GM21528 (cell line): ENCODE results near the gene L2HGDH.

ENCODE experiments used
- ATAC-seq: cut with Tn5 transposase; IDR thresholded peaks from one replicate; pipeline ENCODE4 v1.9.1; 2021; ENCODE audit warnings: mild to moderate bottlenecking, moderate library complexity; ENCODE audit not compliant: unreplicated experiment, low FRiP score

Gene L2HGDH

DNA sequence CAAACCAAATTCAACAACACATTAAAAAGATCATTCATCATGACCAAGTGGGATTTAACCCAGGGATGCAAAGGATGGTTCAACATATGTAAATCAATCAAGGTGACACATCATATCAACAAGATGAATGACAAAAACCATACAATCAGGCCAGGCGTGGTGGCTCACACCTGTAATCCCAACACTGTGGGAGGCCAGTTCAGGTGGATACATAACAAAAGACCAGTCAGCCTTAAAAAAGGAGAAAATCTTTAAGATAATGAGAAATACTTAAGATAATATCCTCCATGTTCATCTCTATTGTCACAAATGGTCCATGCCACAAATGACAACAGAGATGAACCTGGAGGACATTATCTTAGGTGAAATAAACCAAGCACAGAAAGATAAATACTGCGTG is 12.4 kb downstream of the L2HGDH start:
- ATAC-seq = no peak

- ATAC-seq = no peak
Measured at GRCh38 chr14:50290306-50290705, 21.7 kb downstream of the L2HGDH start.

GRCh38 chr14:50288146-50288545 is 23.9 kb downstream of the L2HGDH start:
- ATAC-seq = no peak

DNA sequence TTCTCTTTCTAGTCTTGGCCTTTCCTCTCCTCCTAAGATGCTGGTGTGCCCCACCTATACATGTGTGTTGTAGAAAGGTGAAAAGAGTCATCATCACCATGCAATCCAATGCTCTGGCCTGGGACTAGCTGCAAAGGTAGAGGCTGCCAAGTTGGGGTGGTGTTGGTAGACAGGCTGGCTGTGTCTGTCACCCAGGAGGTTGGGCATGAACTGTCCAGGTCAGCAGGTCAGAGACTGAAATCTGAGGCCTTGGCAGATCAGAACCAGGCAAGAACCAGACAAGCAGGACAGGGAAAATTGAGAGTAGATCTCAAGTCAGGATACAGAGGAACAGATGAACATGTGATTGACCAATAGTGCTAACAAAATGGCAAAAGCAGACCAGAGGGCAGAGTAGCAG is 26.2 kb downstream of the L2HGDH start:
- no peak for ATAC-seq

DNA sequence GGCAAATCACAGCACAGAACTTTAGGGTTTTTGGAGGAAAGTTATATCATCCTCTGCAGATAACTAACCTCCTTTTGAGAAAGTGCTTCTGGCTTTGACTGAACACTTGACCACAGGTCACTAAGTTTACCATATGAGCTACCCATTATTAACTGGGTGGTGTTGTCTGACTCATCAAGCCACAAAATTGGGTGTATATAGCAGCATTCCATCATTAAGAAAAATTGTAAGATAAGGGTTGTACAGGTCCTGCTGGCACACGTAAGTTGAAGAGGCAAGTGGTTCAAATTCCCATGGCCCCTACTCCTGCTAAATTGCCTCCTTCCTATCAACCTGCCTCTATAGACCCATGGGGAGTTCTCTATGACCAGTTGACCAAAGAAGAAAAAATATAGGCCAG is 39.5 kb downstream of the L2HGDH start:
- no peak for ATAC-seq

- no peak for ATAC-seq
Measured at GRCh38 chr14:50270932-50271331, 41.1 kb downstream of the L2HGDH start.

GRCh38 chr14:50265029-50265428 is 47.0 kb downstream of the L2HGDH start:
- no peak for ATAC-seq

DNA sequence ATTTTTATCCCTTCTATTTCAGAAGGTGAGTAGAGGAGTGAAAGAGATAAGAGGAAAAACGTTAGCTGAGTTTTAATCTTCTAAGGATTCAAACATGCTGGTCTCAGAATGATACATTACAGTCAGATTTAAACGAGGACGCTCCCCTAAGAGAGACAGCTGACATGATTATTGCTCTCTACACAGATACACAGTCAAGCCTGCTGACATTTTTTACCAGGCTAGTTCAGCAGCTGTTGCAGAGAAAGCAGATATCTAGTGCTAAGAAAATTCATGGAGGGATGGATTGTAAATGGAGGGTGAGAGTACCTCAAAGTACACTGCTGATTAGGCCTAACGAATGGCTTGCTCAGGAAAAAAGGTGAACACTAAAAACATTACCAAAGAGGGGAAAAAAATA is 48.7 kb downstream of the L2HGDH start:
- ATAC-seq = no peak

- no peak for ATAC-seq
Measured at GRCh38 chr14:50262865-50263264, 49.2 kb downstream of the L2HGDH start.

- no peak for ATAC-seq
Measured at GRCh38 chr14:50260511-50260910, 51.5 kb downstream of the L2HGDH start.

DNA sequence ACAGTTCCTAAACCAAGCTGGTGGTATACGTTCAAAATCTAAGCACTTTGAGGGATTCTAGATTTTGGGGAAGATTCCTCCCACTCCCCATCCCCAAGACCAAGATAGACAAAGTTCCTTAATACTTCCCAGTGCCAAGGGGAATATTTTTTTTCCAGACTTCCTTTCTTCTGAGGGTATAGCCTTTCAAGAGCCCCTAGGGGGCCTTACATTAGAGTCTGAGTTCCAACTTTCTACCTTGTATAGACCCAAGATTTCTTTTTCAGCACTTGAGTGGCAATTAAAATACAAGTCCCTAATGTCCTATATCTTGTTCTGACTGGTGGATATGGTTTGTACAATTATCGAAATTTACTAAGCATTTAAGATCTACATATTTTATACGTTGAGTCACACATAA is 52.0 kb downstream of the L2HGDH start:
- ATAC-seq = no peak

DNA sequence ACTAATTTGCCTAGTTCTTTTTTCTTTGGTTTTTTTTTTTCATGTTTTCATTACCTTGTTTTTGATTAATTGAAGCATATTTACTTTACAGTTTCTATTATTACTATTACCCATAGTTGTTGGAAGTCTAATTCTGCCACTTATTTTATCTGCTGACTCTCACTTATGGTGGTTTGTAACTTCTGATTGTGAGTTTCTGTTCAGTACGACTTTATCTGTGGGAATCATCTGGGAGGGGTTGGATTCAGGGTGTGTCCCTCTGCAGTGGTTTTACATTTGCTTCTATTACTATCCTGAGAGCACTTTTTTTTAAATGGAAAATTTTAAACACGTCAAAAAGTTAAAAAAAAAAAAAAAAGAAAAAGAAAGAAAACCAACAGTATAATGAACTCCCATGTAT is 54.3 kb downstream of the L2HGDH start:
- ATAC-seq = no peak

DNA sequence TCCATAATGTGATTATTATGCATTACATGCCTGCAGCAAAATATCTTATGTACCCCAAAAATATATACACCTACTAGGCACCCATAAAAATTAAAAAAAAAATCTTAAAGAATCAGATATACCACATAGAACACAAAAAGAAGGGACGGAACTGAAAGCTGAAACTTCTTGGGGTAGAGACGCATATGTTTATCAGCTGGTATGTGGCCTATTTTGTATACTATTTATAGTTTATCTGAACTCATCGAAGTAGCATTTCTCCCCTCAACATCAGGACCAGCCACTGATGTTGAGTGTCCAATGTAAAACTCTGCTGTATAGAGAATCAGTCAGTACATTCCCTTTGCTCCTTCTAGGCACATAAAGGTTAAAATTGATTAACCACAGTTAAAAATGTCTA is 57.8 kb downstream of the L2HGDH start:
- ATAC-seq = no peak

- no peak for ATAC-seq
Measured at GRCh38 chr14:50249136-50249775, 62.8 kb downstream of the L2HGDH start.

GRCh38 chr14:50247245-50247644 is 64.8 kb downstream of the L2HGDH start:
- ATAC-seq = no peak

DNA sequence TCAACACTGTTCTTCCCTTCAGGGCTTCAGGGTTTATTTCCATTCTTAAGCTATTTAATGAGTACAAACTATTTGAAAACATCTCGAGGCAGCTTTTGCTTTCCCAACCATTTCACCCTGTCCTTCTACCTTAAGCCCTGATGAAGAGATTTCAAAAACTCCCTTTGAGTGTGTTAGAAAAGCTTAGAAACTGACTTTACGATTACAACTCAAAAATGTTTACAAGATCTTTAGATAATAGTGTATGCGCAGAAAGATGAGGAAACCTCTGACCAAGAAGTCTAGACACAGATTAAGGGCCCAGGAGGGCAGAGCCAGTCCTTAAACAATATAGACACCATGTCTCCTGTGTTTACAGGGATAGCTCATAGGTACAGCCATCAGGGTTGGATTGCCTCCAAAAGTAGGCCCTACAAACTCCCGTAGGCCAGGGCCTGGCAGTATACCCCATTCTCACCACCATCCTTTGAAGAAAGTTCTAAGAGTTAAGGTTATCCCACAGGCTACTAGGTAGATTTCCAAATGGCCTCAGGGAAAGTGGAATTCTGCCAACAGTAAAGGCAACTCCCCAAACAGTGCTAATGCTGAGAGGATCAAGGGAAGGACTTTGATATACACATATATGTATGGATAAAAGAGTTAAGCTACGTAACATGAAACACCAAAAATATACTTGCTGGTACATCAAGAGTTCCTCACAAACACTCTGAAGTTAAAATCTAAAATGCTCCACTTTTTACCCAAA is 69.3 kb downstream of the L2HGDH start:
- no peak for ATAC-seq

DNA sequence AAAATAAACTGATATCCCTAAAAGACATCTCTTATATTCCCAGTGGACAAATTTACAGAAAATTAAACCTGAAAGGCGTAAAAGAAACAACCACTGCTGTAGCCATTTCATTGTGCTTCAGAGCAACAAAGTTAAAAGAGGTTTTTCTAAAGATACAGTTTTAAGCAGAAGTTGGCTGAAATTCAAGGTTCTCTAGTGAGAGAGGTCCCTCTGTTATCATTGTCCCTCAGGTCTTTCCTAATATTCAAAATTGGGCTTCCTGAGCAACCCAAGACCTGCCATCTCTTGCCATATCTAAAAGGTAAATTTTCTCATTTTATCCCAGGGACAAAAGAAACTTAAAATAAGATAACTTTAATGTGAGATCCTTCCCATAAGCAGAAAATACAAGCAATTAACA is 69.9 kb downstream of the L2HGDH start:
- ATAC-seq = no peak

- no peak for ATAC-seq
Measured at GRCh38 chr14:50237427-50237826, 74.6 kb downstream of the L2HGDH start.

DNA sequence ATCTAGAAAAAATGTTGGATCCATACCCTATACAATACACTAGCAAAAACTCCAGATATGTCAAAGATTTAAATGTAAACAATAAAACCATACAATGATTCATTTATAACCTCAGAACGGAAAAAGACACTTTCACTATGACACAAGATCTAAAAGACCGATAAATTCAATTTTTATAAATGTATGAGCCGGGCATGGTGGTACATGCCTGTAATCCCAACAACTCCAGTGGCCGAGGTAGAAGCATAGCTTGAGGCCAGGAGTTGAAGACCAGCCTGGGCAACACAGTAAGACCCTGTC is 78.1 kb downstream of the L2HGDH start:
- no peak for ATAC-seq

DNA sequence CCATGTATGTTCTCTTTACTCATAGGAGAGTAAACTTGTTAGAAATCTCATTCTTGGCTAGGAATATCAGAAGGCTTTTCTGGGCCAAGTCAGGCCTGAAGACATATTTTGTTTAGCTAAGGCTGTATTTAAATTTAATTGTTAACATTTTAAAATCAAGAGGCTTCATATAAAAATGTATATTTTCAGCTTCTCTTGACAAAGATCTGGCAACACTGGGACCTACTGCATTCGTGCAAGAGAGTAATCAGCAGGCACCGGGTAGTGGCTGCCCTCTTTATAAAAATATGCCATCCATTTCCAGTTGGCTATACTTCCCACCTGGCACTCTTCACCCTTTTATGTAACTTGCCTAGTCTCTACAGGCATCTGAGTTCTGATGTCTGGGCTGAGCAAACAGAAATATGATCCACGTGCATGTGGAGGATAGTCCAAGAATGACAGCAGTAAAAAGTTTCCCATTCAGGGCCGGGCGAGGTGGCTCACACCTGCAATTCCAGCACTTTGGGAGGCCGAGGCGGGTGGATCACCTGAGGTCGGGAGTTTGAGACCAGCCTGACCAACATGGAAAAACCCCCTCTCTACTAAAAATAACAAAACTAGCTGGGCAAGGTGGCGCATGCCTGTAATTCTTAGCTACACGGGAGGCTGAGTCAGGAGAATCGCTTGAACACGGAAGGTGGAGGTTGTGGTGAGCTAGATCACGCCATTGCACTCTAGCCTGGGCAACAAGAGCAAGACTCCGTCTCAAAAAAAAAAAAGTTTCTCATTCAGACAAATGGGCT is 78.7 kb downstream of the L2HGDH start:
- no peak for ATAC-seq

DNA sequence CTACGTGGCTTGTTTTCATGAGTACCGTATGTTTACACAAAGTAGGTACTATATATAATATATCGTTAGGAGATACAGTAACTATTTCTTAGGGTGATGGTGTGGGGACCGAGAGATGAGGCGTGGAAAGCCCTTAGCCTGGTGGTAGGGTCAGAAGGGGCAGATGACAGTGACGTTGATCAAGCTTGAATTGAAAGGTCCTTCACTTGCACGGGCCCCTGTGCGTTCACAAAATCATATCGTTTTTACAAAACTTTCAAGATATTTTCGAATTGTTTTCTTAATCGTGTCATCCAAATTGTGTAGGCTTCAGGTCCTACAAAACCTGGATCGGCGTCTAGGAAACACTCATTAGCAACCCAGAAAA is 79.8 kb downstream of the L2HGDH start:
- ATAC-seq = no peak
